Transverse colon (tissue), 4 donors: Measurements from ENCODE around the gene UBE2K. TPM values are rescaled to one million over a fixed set of nuclear protein-coding genes. Genes with fewer than 3 reads are reported as not detected.

Experiments used
- DNase-seq: peaks from one replicate; pipeline ENCODE4 v3.0.0-alpha.2; 2019
- H3K27ac ChIP-seq, 4 donors: fragments of 200-600 bp; sonication (generic); 2 replicates each; pipeline ENCODE4 v1.5.1; 2016 to 2018; ENCODE audit warnings: inconsistent platforms in 4 of 4
- H3K27me3 ChIP-seq: fragments of 200-600 bp; sonication (generic); 2 replicates; pipeline ENCODE4 v1.5.1; 2017; ENCODE audit warnings: inconsistent platforms
- H3K36me3 ChIP-seq, 4 donors: fragments of 200-600 bp; sonication (generic); 2 replicates each; pipeline ENCODE4 v1.5.1; 2017 to 2019; ENCODE audit warnings: inconsistent platforms in 4 of 4
- H3K4me1 ChIP-seq, 4 donors: fragments of 200-600 bp; sonication (generic); 2 replicates each; pipeline ENCODE4 v1.5.1; 2017 to 2020; ENCODE audit warnings: inconsistent platforms in 4 of 4
- H3K4me3 ChIP-seq, 4 donors: fragments of 200-600 bp; sonication (generic); 1 replicate in 1 of 4; 2 replicates in 3 of 4; pipeline versions ENCODE4 v1.5.1 to v1.6.1; 2017 to 2019; ENCODE audit warnings: inconsistent platforms in 4 of 4
- H3K9me3 ChIP-seq, 2 donors: fragments of 200-600 bp; sonication (generic); 2 replicates each; pipeline ENCODE4 v1.5.1; 2017 to 2019; ENCODE audit warnings: inconsistent platforms in 2 of 2
- CTCF ChIP-seq, 5 experiments: fragments of 200-600 bp in 3 of 5; fragments of 450-650 bp in 2 of 5; sonication (generic) in 3 of 5; IDR thresholded peaks; 1 replicate in 2 of 5; 2 replicates in 3 of 5; pipeline ENCODE4 v1.5.1; 2016 to 2017; ENCODE audit warnings: antibody characterized with exemption in 5 of 5, inconsistent platforms in 3 of 5, mild to moderate bottlenecking in 2 of 5, moderate library complexity in 1 of 5
- EP300 ChIP-seq: sonication (generic); formaldehyde crosslinking; IDR thresholded peaks from one replicate; pipeline ENCODE4 v1.6.1; 2017; ENCODE audit warnings: antibody characterized with exemption, low read depth
- POLR2A ChIP-seq: fragments of 450-650 bp; IDR thresholded peaks from one replicate; pipeline ENCODE4 v1.6.1; 2016; ENCODE audit warnings: antibody characterized with exemption, mild to moderate bottlenecking, moderate library complexity
- POLR2AphosphoS5 ChIP-seq, 3 donors: sonication (generic); formaldehyde crosslinking; IDR thresholded peaks; one replicate each; pipeline ENCODE4 v1.6.1; 2016; ENCODE audit warnings: antibody characterized with exemption in 3 of 3
- WGBS, 2 donors: methylation state at CpG; one replicate each; pipeline ENCODE4 v1.1.5; 2018; ENCODE audit warnings: low coverage in 1 of 2; 5-methylcytosine and 5-hydroxymethylcytosine counted together
- in situ Hi-C, 4 donors: fragments of 200-750 bp; cut with MboI; loops; one replicate each; pipeline versions ENCODE4 v1.15.0 to v1.15.1; 2017; ENCODE audit warnings: low sequenced_read_pairs in 3 of 4, low pct_ligation_motif_present in 1 of 4, low pct_unique_long_range_greater_than_20kb in 1 of 4
- intact Hi-C: fragments of 100-400 bp; cut with DNase I; formaldehyde crosslinking; loops from one replicate; pipeline ENCODE4 v1.15.1; 2023; ENCODE audit warnings: low total_unique reads
- total RNA-seq, 4 donors: library from RNA; depleted of rRNA; stranded (reverse); fragments of >200 nt; gene quantifications; one replicate each; pipeline ENCODE4 v1.1.0, GENCODE V29; 2016

Gene UBE2K
- total RNA-seq, 4 donors from 2014 or later = 18.9 to 48.6 (median 37.3) TPM

GRCh38 chr4:39761005-39761667 is 63.2 kb downstream of the UBE2K start:
- H3K27ac ChIP-seq = no peak overlapping the region
- no peak for TF ChIP-seq CTCF (IDR thresholded peaks at IDR 0.05)
- TF ChIP-seq POLR2AphosphoS5 (IDR thresholded peaks at IDR 0.05) = no peak
- TF ChIP-seq EP300 = no peak
- TF ChIP-seq POLR2A = no peak
- no peak overlapping the region for H3K4me3 ChIP-seq
- intact Hi-C loops = no loop called here
- H3K27me3 ChIP-seq = no peaks in the 10 kb centered on the region
- WGBS, 2 donors = 93 to 97% methylated on average over 3 to 4 of the region's 4 CpGs
- in situ Hi-C loops = no loop called here
- H3K4me1 ChIP-seq = no peaks in the 10 kb centered on the region
- no peak for DNase-seq
- H3K36me3 ChIP-seq = peaks cover 0 to 33% (median 6%) of the 10 kb centered on the region in 4 donors
- H3K9me3 ChIP-seq = no peaks in the 10 kb centered on the region

- in situ Hi-C loops = no loop called here
- Histone ChIP-seq H3K4me3 (no peak overlapping the region), H3K27me3 (no peaks in the 10 kb centered on the region), H3K36me3 (peaks cover 0 to 13% (median 2%) of the 10 kb centered on the region in 4 donors), H3K4me1 (no peaks in the 10 kb centered on the region), H3K9me3 (no peaks in the 10 kb centered on the region), H3K27ac (no peak overlapping the region)
- WGBS, 2 donors = 91 to 92% methylated on average over 3 to 9 of the region's 9 CpGs
- DNase-seq = no peak
- intact Hi-C loops = no loop called here
- TF ChIP-seq POLR2AphosphoS5 (IDR thresholded peaks at IDR 0.05) (no peak), EP300 (no peak), CTCF (IDR thresholded peaks at IDR 0.05) (no peak), POLR2A (no peak)
These were observed 66.0 kb downstream of the UBE2K start for GRCh38 chr4:39763714-39764572.

DNA sequence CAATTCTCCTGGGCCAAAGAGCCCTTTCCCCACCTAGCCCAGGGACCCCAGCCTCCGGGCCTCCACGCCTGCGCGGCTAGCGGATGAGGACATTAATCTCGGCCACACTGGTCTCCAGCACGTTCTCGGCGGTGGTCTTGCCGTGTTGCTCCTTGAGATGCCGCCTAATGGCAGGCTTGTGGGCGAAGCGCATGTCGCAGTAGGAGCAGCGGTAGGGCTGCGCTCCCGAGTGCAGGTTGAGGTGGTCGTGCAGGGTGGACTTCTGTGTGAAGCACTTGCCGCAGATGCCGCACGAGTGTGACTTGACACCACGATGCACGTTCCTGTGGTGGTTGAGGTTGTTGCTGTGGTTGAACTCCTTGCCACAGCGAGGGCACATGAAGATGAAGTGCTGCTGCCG is 72.1 kb downstream of the UBE2K start:
- TF ChIP-seq EP300 (no peak), POLR2A (no peak)
- no peak for DNase-seq
- in situ Hi-C loops = no loop called here
- intact Hi-C loops = no loop called here
- H3K4me1 ChIP-seq = no peaks in the 10 kb centered on the region
- H3K4me3 ChIP-seq = no peak overlapping the region
- H3K9me3 ChIP-seq = no peaks in the 10 kb centered on the region
- H3K27me3 ChIP-seq = no peaks in the 10 kb centered on the region
- H3K27ac ChIP-seq = no peak overlapping the region
- 96 to 100% methylated on average over 15 to 25 of the region's 25 CpGs for WGBS, 2 donors
- peaks cover 0 to 17% (median 2%) of the 10 kb centered on the region in 4 donors for H3K36me3 ChIP-seq

- DNase-seq = no peak
- Histone ChIP-seq H3K4me3 (no peak overlapping the region), H3K36me3 (peaks cover 0 to 17% (median 2%) of the 10 kb centered on the region in 4 donors), H3K4me1 (no peaks in the 10 kb centered on the region), H3K9me3 (no peaks in the 10 kb centered on the region), H3K27me3 (no peaks in the 10 kb centered on the region), H3K27ac (no peak overlapping the region)
- WGBS, 2 donors = 97% methylated on average over 19 of the region's 19 CpGs; no CpG with 5 or more reads in 1 of the 2 donors
- in situ Hi-C loops (no loop called here), intact Hi-C loops (no loop called here)
- TF ChIP-seq CTCF (IDR thresholded peaks at IDR 0.05) (no peak), POLR2AphosphoS5 (IDR thresholded peaks at IDR 0.05) (no peak), POLR2A (no peak), EP300 (no peak)
These were observed 72.5 kb downstream of the UBE2K start for GRCh38 chr4:39770471-39770870.
